ENCODE data around the gene DDX39B. TPM values are rescaled to one million over a fixed set of nuclear protein-coding genes. Genes with fewer than 3 reads are reported as not detected.

Gene DDX39B
- polyA plus RNA-seq, 3 donors: 64.1 to 1,059 (median 67.8) TPM

DNA sequence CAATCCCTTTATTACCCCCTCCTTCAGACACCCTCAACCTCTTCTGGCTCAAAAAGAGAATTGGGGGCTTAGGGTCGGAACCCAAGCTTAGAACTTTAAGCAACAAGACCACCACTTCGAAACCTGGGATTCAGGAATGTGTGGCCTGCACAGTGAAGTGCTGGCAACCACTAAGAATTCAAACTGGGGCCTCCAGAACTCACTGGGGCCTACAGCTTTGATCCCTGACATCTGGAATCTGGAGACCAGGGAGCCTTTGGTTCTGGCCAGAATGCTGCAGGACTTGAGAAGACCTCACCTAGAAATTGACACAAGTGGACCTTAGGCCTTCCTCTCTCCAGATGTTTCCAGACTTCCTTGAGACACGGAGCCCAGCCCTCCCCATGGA lies 35.8 kb upstream of the DDX39B start:
- Mint-ChIP-seq H3K4me1 (peaks cover 81% of the 10 kb centered on the region), H3K27ac (peak overlapping the region in 2 of 7 donors; percentile 27 to 98), H3K9me3 (peaks cover 0 to 3% (median 0%) of the 10 kb centered on the region in 7 donors), H3K27me3 (ENCODE audit: low read depth in 3 of 3) (peaks cover under 1 to 5% (median 2%) of the 10 kb centered on the region in 3 donors), H3K4me3 (peak overlapping the region; percentile 39 to 94), H3K36me3 (peaks cover 31 to 32% of the 10 kb centered on the region in 2 donors)
- Histone ChIP-seq H3K9me3 (replicated peaks in 1 of 2; ENCODE audit: control insufficient read depth in 1 of 2, insufficient read depth in 1 of 2, low read length in 2 of 2) (no peaks in the 10 kb centered on the region), H3K27me3 (ENCODE audit: control insufficient read depth in 2 of 2, insufficient read depth in 2 of 2, low read length in 2 of 2) (no peaks in the 10 kb centered on the region), H3K79me2 (ENCODE audit: insufficient read depth, low read length) (peaks cover 54% of the 10 kb centered on the region), H3K27ac (ENCODE audit: low read depth in 1 of 2, low read length in 2 of 2) (no peak overlapping the region), H3K36me3 (replicated peaks in 1 of 2; ENCODE audit: control insufficient read depth in 1 of 2, insufficient read depth in 2 of 2, low read length in 2 of 2) (peaks cover 18 to 25% of the 10 kb centered on the region in 2 donors), H3K4me1 (ENCODE audit: control insufficient read depth in 1 of 2, insufficient read depth in 2 of 2, low read length in 2 of 2) (peaks cover 63 to 80% of the 10 kb centered on the region in 2 donors), H3K4me3 (replicated peaks in 1 of 3; ENCODE audit: low read depth in 2 of 3, low read length in 3 of 3) (peak overlapping the region in 2 of 3 experiments; percentile 71 to 97), H4K20me1 (ENCODE audit: insufficient read depth, low read length) (peaks cover 39% of the 10 kb centered on the region), H3K9ac (ENCODE audit: insufficient read depth, low read length, poor library complexity, severe bottlenecking) (no peak overlapping the region), H2AFZ (ENCODE audit: insufficient read depth, low read depth, low read length, poor library complexity, severe bottlenecking) (no peak overlapping the region), H3K4me2 (replicated peaks; ENCODE audit: extremely low read depth, low read length, poor library complexity, severe bottlenecking) (peak overlapping the region; percentile 98)
- intact Hi-C loops (cut with micrococcal nuclease): no loop called here
- no peak for DNase-seq
- WGBS (ENCODE audit: insufficient coverage): 100% methylated on average over 1 of the region's 3 CpGs
- TF ChIP-seq, protein P1, sequence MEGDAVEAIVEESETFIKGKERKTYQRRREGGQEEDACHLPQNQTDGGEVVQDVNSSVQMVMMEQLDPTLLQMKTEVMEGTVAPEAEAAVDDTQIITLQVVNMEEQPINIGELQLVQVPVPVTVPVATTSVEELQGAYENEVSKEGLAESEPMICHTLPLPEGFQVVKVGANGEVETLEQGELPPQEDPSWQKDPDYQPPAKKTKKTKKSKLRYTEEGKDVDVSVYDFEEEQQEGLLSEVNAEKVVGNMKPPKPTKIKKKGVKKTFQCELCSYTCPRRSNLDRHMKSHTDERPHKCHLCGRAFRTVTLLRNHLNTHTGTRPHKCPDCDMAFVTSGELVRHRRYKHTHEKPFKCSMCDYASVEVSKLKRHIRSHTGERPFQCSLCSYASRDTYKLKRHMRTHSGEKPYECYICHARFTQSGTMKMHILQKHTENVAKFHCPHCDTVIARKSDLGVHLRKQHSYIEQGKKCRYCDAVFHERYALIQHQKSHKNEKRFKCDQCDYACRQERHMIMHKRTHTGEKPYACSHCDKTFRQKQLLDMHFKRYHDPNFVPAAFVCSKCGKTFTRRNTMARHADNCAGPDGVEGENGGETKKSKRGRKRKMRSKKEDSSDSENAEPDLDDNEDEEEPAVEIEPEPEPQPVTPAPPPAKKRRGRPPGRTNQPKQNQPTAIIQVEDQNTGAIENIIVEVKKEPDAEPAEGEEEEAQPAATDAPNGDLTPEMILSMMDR (IDR thresholded peaks at IDR 0.05): no peak

GRCh38 chr6:31576897-31577578 lies 35.2 kb upstream of the DDX39B start:
- Mint-ChIP-seq H3K4me1 (peaks cover 80% of the 10 kb centered on the region), H3K27ac (peak overlapping the region in 4 of 7 donors; percentile 9 to 98 (median 56)), H3K36me3 (peaks cover 31 to 32% of the 10 kb centered on the region in 2 donors), H3K27me3 (ENCODE audit: low read depth in 3 of 3) (peaks cover 1 to 7% (median 4%) of the 10 kb centered on the region in 3 donors), H3K9me3 (peaks cover 0 to 3% (median 0%) of the 10 kb centered on the region in 7 donors), H3K4me3 (peak overlapping the region; percentile 94 to 99)
- Histone ChIP-seq H3K4me1 (ENCODE audit: control insufficient read depth in 1 of 2, insufficient read depth in 2 of 2, low read length in 2 of 2) (peaks cover 58 to 75% of the 10 kb centered on the region in 2 donors), H2AFZ (ENCODE audit: insufficient read depth, low read depth, low read length, poor library complexity, severe bottlenecking) (no peak overlapping the region), H3K4me3 (replicated peaks in 1 of 3; ENCODE audit: low read depth in 2 of 3, low read length in 3 of 3) (peak overlapping the region; percentile 71 to 97 (median 90)), H3K9me3 (replicated peaks in 1 of 2; ENCODE audit: control insufficient read depth in 1 of 2, insufficient read depth in 1 of 2, low read length in 2 of 2) (no peaks in the 10 kb centered on the region), H3K36me3 (replicated peaks in 1 of 2; ENCODE audit: control insufficient read depth in 1 of 2, insufficient read depth in 2 of 2, low read length in 2 of 2) (peaks cover 18 to 25% of the 10 kb centered on the region in 2 donors), H3K9ac (ENCODE audit: insufficient read depth, low read length, poor library complexity, severe bottlenecking) (peak overlapping the region; percentile 75), H4K20me1 (ENCODE audit: insufficient read depth, low read length) (peaks cover 39% of the 10 kb centered on the region), H3K27me3 (ENCODE audit: control insufficient read depth in 2 of 2, insufficient read depth in 2 of 2, low read length in 2 of 2) (no peaks in the 10 kb centered on the region), H3K4me2 (replicated peaks; ENCODE audit: extremely low read depth, low read length, poor library complexity, severe bottlenecking) (peak overlapping the region; percentile 98), H3K27ac (ENCODE audit: low read depth in 1 of 2, low read length in 2 of 2) (peak overlapping the region in 1 of 2 donors; percentile 88), H3K79me2 (ENCODE audit: insufficient read depth, low read length) (peaks cover 49% of the 10 kb centered on the region)
- no peak for DNase-seq
- TF ChIP-seq, protein P1 (IDR thresholded peaks at IDR 0.05): no peak
- WGBS (ENCODE audit: insufficient coverage): 98% methylated on average over 15 of the region's 19 CpGs
- intact Hi-C loops (cut with micrococcal nuclease): no loop called here

Measured in CD14-positive monocyte (primary cell).